ENCODE measurements around the gene CADPS2. TPM values are rescaled to one million over a fixed set of nuclear protein-coding genes. Genes with fewer than 3 reads are reported as not detected.

Gene CADPS2
- total and polyA plus RNA-seq, 2 donors (not counting 3 experiments of a cell fraction or from before 2014, with no cell fraction given) = 9.5 to 22.6 TPM

DNA sequence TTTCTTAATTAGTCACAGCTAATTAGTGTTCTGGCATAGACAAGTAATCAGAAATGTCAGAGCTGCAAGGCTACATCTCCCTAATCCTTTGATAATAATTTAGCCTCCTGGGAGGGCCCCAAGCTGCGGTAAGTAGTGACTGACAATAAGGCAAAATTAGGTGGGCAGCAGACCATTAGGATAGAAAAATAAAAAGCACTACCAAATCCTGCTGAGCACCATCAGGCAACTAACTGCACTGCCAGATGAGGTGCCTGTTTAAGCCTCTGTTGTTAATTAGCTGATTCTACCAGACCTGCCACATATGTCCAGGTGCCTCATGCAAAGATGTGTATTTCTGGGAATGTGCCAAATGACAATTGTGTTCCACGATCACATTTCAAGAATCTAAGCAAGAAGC lies 549.2 kb downstream of the CADPS2 start:
- no peak for TF ChIP-seq POLR2AphosphoS5 (IDR thresholded peaks at IDR 0.05; ENCODE audit: insufficient read depth, low read depth, low read length)
- TF ChIP-seq, protein P1, sequence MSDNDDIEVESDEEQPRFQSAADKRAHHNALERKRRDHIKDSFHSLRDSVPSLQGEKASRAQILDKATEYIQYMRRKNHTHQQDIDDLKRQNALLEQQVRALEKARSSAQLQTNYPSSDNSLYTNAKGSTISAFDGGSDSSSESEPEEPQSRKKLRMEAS (IDR thresholded peaks at IDR 0.05; ENCODE audit: insufficient read depth, insufficient read length) = no peak
- no peak for TF ChIP-seq JUN (IDR thresholded peaks at IDR 0.05; ENCODE audit: borderline replicate concordance, insufficient read depth, insufficient read length, low read depth)
- no peak for TF ChIP-seq MYC (IDR thresholded peaks at IDR 0.05; ENCODE audit: low read depth, low read length)
- TF ChIP-seq FOS (IDR thresholded peaks at IDR 0.05; ENCODE audit: borderline replicate concordance, insufficient read depth, low read length) = no peak
- no peak for TF ChIP-seq POLR2A (IDR thresholded peaks at IDR 0.05; ENCODE audit: low read depth, low read length)
- TF ChIP-seq, protein P2, sequence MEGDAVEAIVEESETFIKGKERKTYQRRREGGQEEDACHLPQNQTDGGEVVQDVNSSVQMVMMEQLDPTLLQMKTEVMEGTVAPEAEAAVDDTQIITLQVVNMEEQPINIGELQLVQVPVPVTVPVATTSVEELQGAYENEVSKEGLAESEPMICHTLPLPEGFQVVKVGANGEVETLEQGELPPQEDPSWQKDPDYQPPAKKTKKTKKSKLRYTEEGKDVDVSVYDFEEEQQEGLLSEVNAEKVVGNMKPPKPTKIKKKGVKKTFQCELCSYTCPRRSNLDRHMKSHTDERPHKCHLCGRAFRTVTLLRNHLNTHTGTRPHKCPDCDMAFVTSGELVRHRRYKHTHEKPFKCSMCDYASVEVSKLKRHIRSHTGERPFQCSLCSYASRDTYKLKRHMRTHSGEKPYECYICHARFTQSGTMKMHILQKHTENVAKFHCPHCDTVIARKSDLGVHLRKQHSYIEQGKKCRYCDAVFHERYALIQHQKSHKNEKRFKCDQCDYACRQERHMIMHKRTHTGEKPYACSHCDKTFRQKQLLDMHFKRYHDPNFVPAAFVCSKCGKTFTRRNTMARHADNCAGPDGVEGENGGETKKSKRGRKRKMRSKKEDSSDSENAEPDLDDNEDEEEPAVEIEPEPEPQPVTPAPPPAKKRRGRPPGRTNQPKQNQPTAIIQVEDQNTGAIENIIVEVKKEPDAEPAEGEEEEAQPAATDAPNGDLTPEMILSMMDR (IDR thresholded peaks at IDR 0.05; ENCODE audit: extremely low read depth in 1 of 2, insufficient read depth in 1 of 2, low read depth in 1 of 2, low read length in 2 of 2) = no peak
- TF ChIP-seq EZH2 (IDR thresholded peaks at IDR 0.05; ENCODE audit: borderline replicate concordance, low read depth, low read length, severe bottlenecking) = no peak
- TF ChIP-seq GATA2 (IDR thresholded peaks at IDR 0.05; ENCODE audit: insufficient read depth, insufficient read length, low read depth, low read length) = no peak
- H3K27me3 ChIP-seq (ENCODE audit: control insufficient read depth in 2 of 2, insufficient read depth in 2 of 2, low read length in 2 of 2) = no peaks in the 10 kb centered on the region
- no peak for DNase-seq (ENCODE audit: low read depth, low spot score)
- no peaks in the 10 kb centered on the region for H3K9me1 ChIP-seq (replicated peaks; ENCODE audit: control insufficient read depth, extremely low read depth, insufficient read depth, low read length)
- no peaks in the 10 kb centered on the region for H3K9me3 ChIP-seq (replicated peaks; ENCODE audit: control insufficient read depth, insufficient read depth, low read length)
- H3K27ac ChIP-seq (ENCODE audit: insufficient read depth, low read depth, low read length) = no peak overlapping the region
- no TSS peak for BruUV-seq (replicated peaks)
- H3K36me3 ChIP-seq (ENCODE audit: control insufficient read depth in 2 of 2, extremely low read depth in 1 of 2, insufficient read depth in 2 of 2, low read length in 2 of 2) = no peaks in the 10 kb centered on the region
- dilution Hi-C loops (cut with MboI; ENCODE audit: extremely low pct_ligation_motif_present, low sequenced_read_pairs) (no loop called here), intact Hi-C loops (cut with micrococcal nuclease) (no loop called here)
- no peak overlapping the region for H3K4me2 ChIP-seq (ENCODE audit: insufficient read depth, low read length)
- no peaks in the 10 kb centered on the region for H4K20me1 ChIP-seq (replicated peaks; ENCODE audit: control insufficient read depth, extremely low read depth, insufficient read depth, low read length)
- ChIA-PET POLR2A (no interaction called here), CTCF (interaction anchor here (0.7 to 1.6 kb wide), 4 partner anchors 8 to 299 kb away, joined by 3 to 4 read pairs (median 3); no protein-coding TSS in a partner anchor)
- H3K79me2 ChIP-seq (ENCODE audit: control insufficient read depth, insufficient read depth, low read length) = no peaks in the 10 kb centered on the region
- no peak overlapping the region for H2AFZ ChIP-seq (ENCODE audit: low read depth, low read length)
- no peaks in the 10 kb centered on the region for H3K4me1 ChIP-seq (ENCODE audit: control insufficient read depth, extremely low read depth, insufficient read depth, low read length)
- no peak overlapping the region for H3K4me3 ChIP-seq (replicated peaks in 1 of 3; ENCODE audit: insufficient read depth in 1 of 3, low read depth in 1 of 3, low read length in 3 of 3)
- FAIRE-seq = no peak
- H3K9ac ChIP-seq (replicated peaks; ENCODE audit: extremely low read depth, insufficient read depth, low read length) = no peak overlapping the region
